IPS-18c (cell line): ENCODE measurements around the gene CHRNA1.

Experiments
- H3K4me3 ChIP-seq: 2 replicates; pipeline ENCODE4 v1.7.0; 2013; ENCODE audit warnings: low read depth, mild to moderate bottlenecking, low read length, moderate library complexity; ENCODE audit not compliant: insufficient read depth
- H3K9me3 ChIP-seq: one replicate; pipeline ENCODE4 v1.6.1; 2013; ENCODE audit warnings: mild to moderate bottlenecking, low read length, moderate library complexity; ENCODE audit not compliant: control insufficient read depth, insufficient read depth

CHRNA1 gene

DNA sequence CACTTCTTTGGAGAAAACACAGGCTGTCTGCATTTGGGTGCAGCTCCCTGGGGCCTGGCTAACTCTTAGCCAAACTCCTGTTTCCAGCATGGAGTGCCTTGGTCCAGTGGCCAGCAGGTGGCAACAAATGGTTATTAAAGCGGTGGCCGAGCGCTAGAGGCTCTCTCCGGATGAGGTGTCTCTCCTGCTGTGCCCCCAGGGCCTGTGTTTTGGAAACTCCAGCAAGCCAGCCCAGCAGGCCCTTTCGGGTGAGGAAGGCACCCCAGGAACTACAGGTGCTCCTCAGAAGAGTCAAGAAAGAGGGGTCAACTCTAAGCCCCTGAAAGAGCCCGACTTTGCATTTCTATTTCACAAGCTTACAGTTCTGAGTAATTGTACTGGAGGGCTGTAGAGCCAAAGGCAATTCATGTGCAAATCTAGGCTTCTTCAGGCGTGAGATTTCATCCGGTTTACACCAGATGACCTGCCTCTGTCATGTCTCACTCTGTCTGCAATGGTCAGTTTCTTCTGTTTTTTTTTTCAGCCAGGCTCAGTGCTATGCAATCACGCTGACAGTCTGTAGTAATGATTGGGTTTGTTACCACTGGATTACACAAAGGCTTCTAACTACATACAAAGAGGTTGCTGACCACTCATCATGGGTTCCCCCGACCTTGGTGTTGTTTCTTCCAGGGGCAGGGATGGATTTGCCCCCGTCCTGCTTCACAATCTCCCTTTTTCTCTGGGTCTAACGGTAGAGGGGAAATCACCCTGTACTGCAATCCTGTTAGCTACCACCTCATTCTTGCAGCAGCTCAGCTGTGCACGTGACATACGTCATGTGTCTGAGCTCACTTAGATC lies 7.6 kb upstream of the CHRNA1 start:
- no peaks in the 10 kb centered on the region for H3K9me3 ChIP-seq
- H3K4me3 ChIP-seq = no peak overlapping the region

GRCh38 chr2:174771136-174771535 lies 6.9 kb upstream of the CHRNA1 start:
- Histone ChIP-seq H3K9me3 (no peaks in the 10 kb centered on the region), H3K4me3 (no peak overlapping the region)

DNA sequence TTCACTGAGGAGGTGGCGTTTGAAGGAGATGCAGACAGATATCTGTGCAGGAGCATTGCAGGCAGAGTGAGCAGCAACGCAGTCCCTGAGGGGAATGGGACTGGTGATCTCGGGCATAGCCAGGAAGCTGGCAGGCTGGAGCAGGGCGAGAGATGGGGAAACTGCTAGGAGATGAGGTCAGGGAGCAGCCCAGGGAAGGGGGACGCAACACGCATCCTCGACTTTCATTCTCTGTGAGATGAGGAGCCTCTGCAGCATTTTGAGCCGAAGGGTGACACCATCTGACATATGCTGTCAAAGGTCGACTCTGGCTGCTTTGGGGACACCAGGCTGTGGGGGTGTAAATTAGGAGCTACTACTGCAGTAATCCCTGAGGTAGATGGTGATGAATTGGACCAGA lies 4.3 kb upstream of the CHRNA1 start:
- no peak overlapping the region for H3K4me3 ChIP-seq
- H3K9me3 ChIP-seq = no peaks in the 10 kb centered on the region

GRCh38 chr2:174766271-174766670 lies 2.0 kb upstream of the CHRNA1 start:
- no peaks in the 10 kb centered on the region for H3K9me3 ChIP-seq
- no peak overlapping the region for H3K4me3 ChIP-seq

- Histone ChIP-seq H3K9me3 (no peaks in the 10 kb centered on the region), H3K4me3 (no peak overlapping the region)
Observed at GRCh38 chr2:174765576-174765975, 1.3 kb upstream of the CHRNA1 start.

GRCh38 chr2:174763780-174764179 lies 492 bp downstream of the CHRNA1 start:
- H3K4me3 ChIP-seq = no peak overlapping the region

DNA sequence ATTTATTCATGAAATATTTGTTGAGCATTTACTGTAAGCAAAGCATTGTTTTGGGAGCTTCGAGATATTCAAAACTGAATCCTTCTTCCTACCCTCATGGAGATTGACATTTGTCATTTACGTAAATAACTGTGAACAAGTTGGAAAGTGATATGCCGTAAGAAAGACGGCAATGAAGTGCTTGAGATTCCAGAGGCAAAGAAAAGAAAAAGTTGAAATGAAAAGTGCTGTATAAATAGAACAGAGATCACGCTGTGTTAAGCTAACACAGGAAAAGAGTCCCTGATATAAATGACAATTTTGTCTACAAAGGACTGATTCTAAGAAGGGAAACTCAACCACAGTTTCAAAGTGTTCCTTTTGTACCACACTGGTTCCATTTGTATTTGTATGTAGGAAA lies 1.8 kb downstream of the CHRNA1 start:
- no peak overlapping the region for H3K4me3 ChIP-seq
- no peaks in the 10 kb centered on the region for H3K9me3 ChIP-seq

More at GRCh38 chr2:174763780-174764179, 492 bp downstream of the CHRNA1 start:
- H3K9me3 ChIP-seq = no peaks in the 10 kb centered on the region

DNA sequence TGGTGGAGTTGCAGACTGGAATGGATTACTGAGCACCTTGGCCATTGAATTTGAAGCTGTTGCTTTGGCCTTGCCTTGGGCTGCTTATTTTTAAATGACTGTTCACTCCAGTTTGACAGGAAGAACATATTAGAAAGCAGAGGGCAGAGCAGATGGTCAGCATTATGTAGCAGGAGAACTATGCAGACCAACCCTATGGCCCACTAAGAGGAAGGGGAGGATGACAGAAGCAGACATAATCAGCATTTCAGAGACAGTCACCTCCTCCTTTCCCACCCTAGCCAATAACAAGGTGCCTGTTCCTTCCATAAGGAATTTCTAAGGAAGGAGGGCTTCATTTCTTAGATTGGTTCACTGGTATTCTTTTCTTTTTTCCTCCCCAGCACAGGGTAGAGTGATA lies 2.4 kb downstream of the CHRNA1 start:
- no peaks in the 10 kb centered on the region for H3K9me3 ChIP-seq
- no peak overlapping the region for H3K4me3 ChIP-seq

DNA sequence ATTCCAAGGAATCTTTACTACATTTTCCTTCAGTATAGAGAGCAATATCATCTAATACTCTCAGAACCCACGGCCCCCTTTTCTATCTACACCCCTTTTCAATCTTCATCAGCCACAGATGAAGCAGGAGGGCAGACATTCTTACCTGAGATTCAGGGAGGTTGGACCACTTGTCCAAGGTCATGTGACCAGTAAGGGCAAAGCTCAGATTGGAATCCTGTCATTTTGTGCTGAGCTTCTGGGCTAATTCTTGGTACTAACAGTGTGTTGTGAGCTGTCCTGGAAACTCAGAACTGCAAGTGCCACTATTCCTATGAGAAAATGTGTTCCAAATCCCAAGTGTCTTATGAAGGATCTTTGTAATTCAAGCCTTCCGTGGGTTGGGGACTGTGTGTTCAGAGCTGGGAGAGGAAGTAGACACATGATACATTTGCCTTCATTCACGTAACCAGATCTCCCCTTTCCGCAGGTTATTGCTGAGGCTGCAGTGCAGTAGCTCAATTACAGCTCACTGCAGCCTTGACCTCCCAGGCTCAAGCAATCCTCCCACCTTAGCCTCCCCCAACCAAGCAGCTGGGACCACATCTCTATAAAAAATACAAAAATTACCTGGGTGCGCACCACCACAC lies 3.3 kb downstream of the CHRNA1 start:
- Histone ChIP-seq H3K9me3 (no peaks in the 10 kb centered on the region), H3K4me3 (no peak overlapping the region)

DNA sequence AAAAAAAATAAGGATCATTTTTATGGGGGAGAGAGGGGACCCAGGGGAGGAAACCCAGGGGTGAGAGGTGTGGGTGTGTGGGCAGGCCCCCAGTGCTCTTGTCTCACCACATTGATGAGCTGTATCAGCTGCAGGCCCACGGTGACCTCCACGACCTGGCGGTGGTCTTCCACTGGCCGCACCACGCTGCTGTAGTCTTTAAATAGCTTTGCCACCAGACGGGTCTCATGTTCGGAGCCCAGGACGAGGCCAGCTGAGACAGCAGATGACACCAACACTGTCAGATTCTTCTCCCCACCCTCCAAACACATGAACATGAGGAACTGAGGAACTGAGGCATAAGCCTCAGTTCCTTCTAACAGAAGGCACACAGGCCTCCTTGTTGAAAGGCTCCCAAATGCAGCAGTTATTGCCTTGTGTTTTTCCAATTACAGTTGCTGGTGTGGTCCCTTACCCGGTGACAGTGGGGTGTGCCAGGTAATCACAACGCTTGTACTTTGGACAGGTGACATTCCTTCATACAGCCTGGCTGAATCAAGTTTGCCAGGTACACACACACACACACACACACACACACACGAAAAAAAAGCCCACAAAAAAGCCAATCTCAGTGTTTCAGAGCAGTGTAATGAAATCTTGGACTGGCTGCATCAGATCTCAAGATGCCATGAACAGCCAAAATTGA lies 4.7 kb downstream of the CHRNA1 start:
- Histone ChIP-seq H3K9me3 (no peaks in the 10 kb centered on the region), H3K4me3 (no peak overlapping the region)

DNA sequence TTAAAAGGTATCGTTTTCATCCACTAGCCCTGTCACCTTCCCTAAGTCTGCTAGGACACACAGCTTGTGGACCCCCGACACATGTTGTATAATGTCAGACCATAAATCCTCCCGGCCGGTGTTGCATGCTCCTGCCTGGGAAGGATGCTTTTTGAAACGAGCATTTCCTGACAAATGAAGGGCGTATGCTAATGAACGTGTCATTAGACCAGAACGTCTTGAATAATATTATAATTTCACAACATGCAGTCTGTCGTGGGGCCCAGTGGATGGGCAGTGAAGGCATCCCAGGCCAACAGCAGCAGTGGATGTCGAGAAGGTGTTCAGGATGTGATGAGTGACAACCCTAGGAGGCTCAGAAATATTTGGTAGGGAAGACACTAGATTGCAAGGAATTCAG lies 7.5 kb downstream of the CHRNA1 start:
- no peaks in the 10 kb centered on the region for H3K9me3 ChIP-seq
- no peak overlapping the region for H3K4me3 ChIP-seq

GRCh38 chr2:174753038-174753633 lies 11.1 kb downstream of the CHRNA1 start:
- H3K4me3 ChIP-seq = no peak overlapping the region

GRCh38 chr2:174752403-174753037 lies 11.8 kb downstream of the CHRNA1 start:
- H3K9me3 ChIP-seq = no peaks in the 10 kb centered on the region
- H3K4me3 ChIP-seq = no peak overlapping the region

More at GRCh38 chr2:174753038-174753633, 11.1 kb downstream of the CHRNA1 start:
- no peaks in the 10 kb centered on the region for H3K9me3 ChIP-seq

GRCh38 chr2:174750923-174751441 lies 13.3 kb downstream of the CHRNA1 start:
- Histone ChIP-seq H3K4me3 (no peak overlapping the region), H3K9me3 (no peaks in the 10 kb centered on the region)

DNA sequence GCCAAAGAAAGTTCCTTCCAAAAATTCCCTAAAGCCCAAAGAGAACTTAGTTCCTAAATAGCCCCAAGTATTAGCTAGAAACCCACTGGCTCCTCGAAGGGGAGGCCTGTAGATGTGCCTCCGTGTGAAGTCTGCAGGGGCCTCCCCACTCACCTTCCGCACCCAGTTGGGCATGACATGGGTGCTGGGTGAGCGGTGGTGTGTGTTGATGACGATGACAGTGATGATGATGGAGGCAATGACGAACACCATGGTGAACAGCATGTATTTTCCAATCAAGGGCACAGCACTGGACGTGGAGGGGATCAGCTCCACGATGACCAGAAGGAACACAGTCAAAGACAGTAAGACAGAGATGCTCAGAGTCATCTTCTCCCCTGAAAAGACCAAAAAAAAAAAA lies 14.5 kb downstream of the CHRNA1 start:
- H3K9me3 ChIP-seq = no peaks in the 10 kb centered on the region
- H3K4me3 ChIP-seq = no peak overlapping the region

DNA sequence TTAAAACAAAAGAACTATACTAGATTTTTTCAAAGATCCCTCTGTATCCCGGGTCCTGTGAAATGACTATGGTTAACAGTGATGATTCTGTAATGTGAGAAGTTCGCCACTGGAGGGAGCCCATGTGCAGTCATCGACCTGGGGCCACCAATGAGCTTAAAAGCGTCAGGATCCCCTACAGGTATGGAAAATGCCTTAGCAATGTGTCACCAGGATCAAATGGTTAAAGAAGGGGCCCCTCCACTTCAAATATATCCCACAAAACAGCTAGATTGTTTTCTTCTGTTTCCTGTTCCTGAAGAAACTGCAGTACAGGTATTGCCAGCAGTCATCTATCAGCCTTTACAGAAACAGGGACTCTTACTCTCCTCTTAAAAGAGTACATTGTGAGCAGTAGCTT lies 15.3 kb downstream of the CHRNA1 start:
- Histone ChIP-seq H3K4me3 (no peak overlapping the region), H3K9me3 (no peaks in the 10 kb centered on the region)

DNA sequence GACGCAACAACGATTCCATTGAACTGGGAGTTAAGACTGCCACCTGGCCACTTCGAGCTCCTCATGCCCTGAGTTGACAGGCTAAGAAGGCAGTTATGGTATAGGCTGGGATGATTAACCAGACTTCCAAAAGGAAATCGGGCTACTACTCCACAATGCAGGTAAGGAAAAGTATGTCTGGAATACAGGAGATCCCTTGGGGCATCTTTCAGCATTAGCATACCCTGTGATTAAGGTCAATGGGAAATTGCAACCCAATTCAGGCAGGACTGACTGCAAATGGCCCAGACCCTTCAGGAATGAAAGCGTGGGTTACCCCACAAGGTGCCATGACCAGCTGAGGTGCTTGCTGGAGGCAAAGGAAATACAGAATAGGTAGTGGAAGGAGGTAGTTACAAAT lies 19.1 kb downstream of the CHRNA1 start:
- Histone ChIP-seq H3K9me3 (no peaks in the 10 kb centered on the region), H3K4me3 (no peak overlapping the region)
